BE2C (cell line): Measurements from ENCODE around the gene FOXJ1.

Experiments used
- DNase-seq: peaks from one replicate; pipeline ENCODE4 v3.0.0-alpha.2; 2020
- H3K27me3 ChIP-seq: fragments of 250-450 bp; sonication (Bioruptor Pico); 2 replicates; pipeline ENCODE4 v1.5.1; 2020; ENCODE audit warnings: mild to moderate bottlenecking
- H3K36me3 ChIP-seq: fragments of 250-450 bp; sonication (Bioruptor Pico); 2 replicates; pipeline ENCODE4 v1.5.1; 2020; ENCODE audit warnings: mild to moderate bottlenecking
- H3K4me1 ChIP-seq: fragments of 250-450 bp; sonication (Bioruptor Pico); 2 replicates; pipeline ENCODE4 v1.5.1; 2020
- H3K4me3 ChIP-seq: 2 replicates; pipeline ENCODE4 v1.5.1; 2011; ENCODE audit warnings: low read depth, low read length
- H3K9me3 ChIP-seq: fragments of 250-450 bp; sonication (Bioruptor Pico); 2 replicates; pipeline ENCODE4 v1.5.1; 2020
- CTCF ChIP-seq: IDR thresholded peaks from 2 replicates; pipeline ENCODE4 v1.5.1; 2012; ENCODE audit warnings: mild to moderate bottlenecking, low read depth, low read length

The FOXJ1 gene

GRCh38 chr17:76139801-76140660, 1.0 kb downstream of the FOXJ1 start:
- peaks cover 5% of the 10 kb centered on the region; the same call in 1 of the 2 replicates for H3K4me1 ChIP-seq
- no peaks in the 10 kb centered on the region for H3K9me3 ChIP-seq
- H3K4me3 ChIP-seq: no peak overlapping the region
- H3K27me3 ChIP-seq: peaks cover 3% of the 10 kb centered on the region; the same call in 1 of the 2 replicates
- no peak for TF ChIP-seq CTCF
- no peaks in the 10 kb centered on the region for H3K36me3 ChIP-seq
- no peak for DNase-seq

GRCh38 chr17:76138896-76139752, 1.9 kb downstream of the FOXJ1 start:
- peaks cover 5% of the 10 kb centered on the region; the same call in 1 of the 2 replicates for H3K4me1 ChIP-seq

DNA sequence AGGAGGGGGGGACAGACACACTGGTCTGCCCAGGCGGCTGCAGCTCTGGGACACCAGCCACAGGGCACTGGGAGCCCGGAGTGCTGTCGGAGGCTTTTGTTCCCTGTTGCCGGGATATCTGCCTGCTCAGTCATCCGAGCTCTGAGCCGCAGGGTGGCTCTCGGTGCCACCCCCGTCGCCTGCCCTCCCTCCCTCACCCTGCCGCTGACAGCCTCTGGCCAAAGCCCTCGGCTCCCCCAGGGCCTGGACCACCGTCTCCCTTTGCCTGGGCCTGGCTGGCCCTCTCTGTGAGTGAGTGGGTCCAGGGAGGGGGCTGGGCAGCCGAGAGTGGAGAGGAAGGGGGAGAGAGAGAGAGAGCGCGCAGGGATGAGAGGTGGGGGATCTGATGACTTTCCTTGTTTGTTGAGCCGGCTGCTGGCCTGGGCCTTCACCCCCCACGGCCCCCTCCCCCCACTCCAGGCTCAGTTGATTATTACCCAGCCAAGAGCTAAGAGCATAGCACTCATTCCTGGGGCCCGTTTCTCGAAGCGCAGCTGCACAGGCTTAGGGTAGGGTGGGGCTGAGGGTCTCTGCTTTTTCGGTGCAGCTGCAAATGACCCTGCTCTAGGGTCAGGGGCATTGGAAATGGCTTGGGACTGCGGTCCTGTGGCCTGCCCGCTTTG, 2.7 kb downstream of the FOXJ1 start:
- Histone ChIP-seq H3K9me3 (no peaks in the 10 kb centered on the region), H3K27me3 (peaks cover 3% of the 10 kb centered on the region; the same call in 1 of the 2 replicates), H3K4me1 (peaks cover 5% of the 10 kb centered on the region; the same call in 1 of the 2 replicates), H3K36me3 (no peaks in the 10 kb centered on the region), H3K4me3 (no peak overlapping the region)
- TF ChIP-seq CTCF: no peak
- DNase-seq: no peak

More at GRCh38 chr17:76138896-76139752, 1.9 kb downstream of the FOXJ1 start:
- H3K27me3 ChIP-seq: peaks cover 3% of the 10 kb centered on the region; the same call in 1 of the 2 replicates
- no peaks in the 10 kb centered on the region for H3K36me3 ChIP-seq
- H3K9me3 ChIP-seq: no peaks in the 10 kb centered on the region
- no peak overlapping the region for H3K4me3 ChIP-seq
- TF ChIP-seq CTCF: no peak
- no peak for DNase-seq

GRCh38 chr17:76137351-76138233, 3.5 kb downstream of the FOXJ1 start:
- TF ChIP-seq CTCF: no peak
- H3K27me3 ChIP-seq: peaks cover 3% of the 10 kb centered on the region; the same call in 1 of the 2 replicates
- no peaks in the 10 kb centered on the region for H3K9me3 ChIP-seq
- DNase-seq: no peak
- H3K4me3 ChIP-seq: no peak overlapping the region
- no peaks in the 10 kb centered on the region for H3K36me3 ChIP-seq
- H3K4me1 ChIP-seq: peaks cover 5% of the 10 kb centered on the region; the same call in 1 of the 2 replicates

GRCh38 chr17:76137001-76137350, 4.1 kb downstream of the FOXJ1 start:
- DNase-seq: no peak
- Histone ChIP-seq H3K4me1 (peaks cover 5% of the 10 kb centered on the region; the same call in 1 of the 2 replicates), H3K36me3 (no peaks in the 10 kb centered on the region), H3K4me3 (no peak overlapping the region), H3K27me3 (peaks cover 3% of the 10 kb centered on the region; the same call in 1 of the 2 replicates), H3K9me3 (no peaks in the 10 kb centered on the region)
- no peak for TF ChIP-seq CTCF
